ENCODE data around the gene DISC1. TPM values are rescaled to one million over a fixed set of nuclear protein-coding genes. Genes with fewer than 3 reads are reported as not detected.

DISC1 gene
- total and polyA plus RNA-seq, 2 donors (not counting 3 experiments of a cell fraction or from before 2014, with no cell fraction given) = 3.3 to 14.7 TPM

- no peak overlapping the region for H3K9ac ChIP-seq (replicated peaks; ENCODE audit: extremely low read depth, insufficient read depth, low read length)
- TF ChIP-seq, protein P1, sequence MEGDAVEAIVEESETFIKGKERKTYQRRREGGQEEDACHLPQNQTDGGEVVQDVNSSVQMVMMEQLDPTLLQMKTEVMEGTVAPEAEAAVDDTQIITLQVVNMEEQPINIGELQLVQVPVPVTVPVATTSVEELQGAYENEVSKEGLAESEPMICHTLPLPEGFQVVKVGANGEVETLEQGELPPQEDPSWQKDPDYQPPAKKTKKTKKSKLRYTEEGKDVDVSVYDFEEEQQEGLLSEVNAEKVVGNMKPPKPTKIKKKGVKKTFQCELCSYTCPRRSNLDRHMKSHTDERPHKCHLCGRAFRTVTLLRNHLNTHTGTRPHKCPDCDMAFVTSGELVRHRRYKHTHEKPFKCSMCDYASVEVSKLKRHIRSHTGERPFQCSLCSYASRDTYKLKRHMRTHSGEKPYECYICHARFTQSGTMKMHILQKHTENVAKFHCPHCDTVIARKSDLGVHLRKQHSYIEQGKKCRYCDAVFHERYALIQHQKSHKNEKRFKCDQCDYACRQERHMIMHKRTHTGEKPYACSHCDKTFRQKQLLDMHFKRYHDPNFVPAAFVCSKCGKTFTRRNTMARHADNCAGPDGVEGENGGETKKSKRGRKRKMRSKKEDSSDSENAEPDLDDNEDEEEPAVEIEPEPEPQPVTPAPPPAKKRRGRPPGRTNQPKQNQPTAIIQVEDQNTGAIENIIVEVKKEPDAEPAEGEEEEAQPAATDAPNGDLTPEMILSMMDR (IDR thresholded peaks at IDR 0.05; ENCODE audit: extremely low read depth in 1 of 2, insufficient read depth in 1 of 2, low read depth in 1 of 2, low read length in 2 of 2) = no peak
- TF ChIP-seq GATA2 (IDR thresholded peaks at IDR 0.05; ENCODE audit: insufficient read depth, insufficient read length, low read depth, low read length) (no peak), MAX (IDR thresholded peaks at IDR 0.05; ENCODE audit: insufficient read depth, insufficient read length) (no peak), EZH2 (IDR thresholded peaks at IDR 0.05; ENCODE audit: borderline replicate concordance, low read depth, low read length, severe bottlenecking) (no peak), POLR2A (IDR thresholded peaks at IDR 0.05; ENCODE audit: low read depth, low read length) (no peak), FOS (IDR thresholded peaks at IDR 0.05; ENCODE audit: borderline replicate concordance, insufficient read depth, low read length) (no peak), JUN (IDR thresholded peaks at IDR 0.05; ENCODE audit: borderline replicate concordance, insufficient read depth, insufficient read length, low read depth) (no peak), MYC (IDR thresholded peaks at IDR 0.05; ENCODE audit: low read depth, low read length) (no peak), POLR2AphosphoS5 (IDR thresholded peaks at IDR 0.05; ENCODE audit: insufficient read depth, low read depth, low read length) (no peak)
Measured at GRCh38 chr1:231818337-231818736, 191.7 kb downstream of the DISC1 start.

More at GRCh38 chr1:231818337-231818736, 191.7 kb downstream of the DISC1 start:
- Histone ChIP-seq H3K4me3 (replicated peaks in 1 of 3; ENCODE audit: insufficient read depth in 1 of 3, low read depth in 1 of 3, low read length in 3 of 3) (no peak overlapping the region), H3K27me3 (ENCODE audit: control insufficient read depth in 2 of 2, insufficient read depth in 2 of 2, low read length in 2 of 2) (no peaks in the 10 kb centered on the region), H3K27ac (ENCODE audit: insufficient read depth, low read depth, low read length) (no peak overlapping the region), H3K9me3 (replicated peaks; ENCODE audit: control insufficient read depth, insufficient read depth, low read length) (no peaks in the 10 kb centered on the region), H4K20me1 (replicated peaks; ENCODE audit: control insufficient read depth, extremely low read depth, insufficient read depth, low read length) (no peaks in the 10 kb centered on the region), H3K4me2 (ENCODE audit: insufficient read depth, low read length) (no peak overlapping the region), H3K4me1 (ENCODE audit: control insufficient read depth, extremely low read depth, insufficient read depth, low read length) (peaks cover 18% of the 10 kb centered on the region), H3K79me2 (ENCODE audit: control insufficient read depth, insufficient read depth, low read length) (no peaks in the 10 kb centered on the region), H3K9me1 (replicated peaks; ENCODE audit: control insufficient read depth, extremely low read depth, insufficient read depth, low read length) (no peaks in the 10 kb centered on the region), H3K36me3 (ENCODE audit: control insufficient read depth in 2 of 2, extremely low read depth in 1 of 2, insufficient read depth in 2 of 2, low read length in 2 of 2) (no peaks in the 10 kb centered on the region), H2AFZ (ENCODE audit: low read depth, low read length) (no peak overlapping the region)
- POLR2A ChIA-PET = no interaction called here
- CTCF ChIA-PET = interaction anchor here (1.2 to 2.1 kb wide), 2 partner anchors 10 to 62 kb away, joined by 5 read pairs; no protein-coding TSS in a partner anchor
- DNase-seq (ENCODE audit: low read depth, low spot score) = no peak
- intact Hi-C loops (cut with micrococcal nuclease) = no loop called here
- dilution Hi-C loops (cut with MboI; ENCODE audit: extremely low pct_ligation_motif_present, low sequenced_read_pairs) = no loop called here
- BruUV-seq (replicated peaks) = no TSS peak
- no peak for FAIRE-seq
